ENCODE results near the gene KHDC1. TPM values are rescaled to one million over a fixed set of nuclear protein-coding genes. Genes with fewer than 3 reads are reported as not detected.
"Not testable (repeated sequence)": the region's sequence is repeated elsewhere in the genome, so short reads cannot be mapped to it uniquely, and the experiment has no call there.

The KHDC1 gene, protein sequence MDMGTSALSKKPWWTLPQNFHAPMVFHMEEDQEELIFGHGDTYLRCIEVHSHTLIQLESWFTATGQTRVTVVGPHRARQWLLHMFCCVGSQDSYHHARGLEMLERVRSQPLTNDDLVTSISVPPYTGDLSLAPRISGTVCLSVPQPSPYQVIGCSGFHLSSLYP
- total RNA-seq (5.1 and 5.6 TPM in 2 replicates), polyA plus RNA-seq (5.3 and 7.0 TPM in 2 replicates), polyA minus RNA-seq (ENCODE audit: low replicate concordance) (11.7 and 13.4 TPM in 2 replicates)
- polyA plus RNA-seq (2012), result 4.6 and 6.6 TPM in 2 replicates

DNA sequence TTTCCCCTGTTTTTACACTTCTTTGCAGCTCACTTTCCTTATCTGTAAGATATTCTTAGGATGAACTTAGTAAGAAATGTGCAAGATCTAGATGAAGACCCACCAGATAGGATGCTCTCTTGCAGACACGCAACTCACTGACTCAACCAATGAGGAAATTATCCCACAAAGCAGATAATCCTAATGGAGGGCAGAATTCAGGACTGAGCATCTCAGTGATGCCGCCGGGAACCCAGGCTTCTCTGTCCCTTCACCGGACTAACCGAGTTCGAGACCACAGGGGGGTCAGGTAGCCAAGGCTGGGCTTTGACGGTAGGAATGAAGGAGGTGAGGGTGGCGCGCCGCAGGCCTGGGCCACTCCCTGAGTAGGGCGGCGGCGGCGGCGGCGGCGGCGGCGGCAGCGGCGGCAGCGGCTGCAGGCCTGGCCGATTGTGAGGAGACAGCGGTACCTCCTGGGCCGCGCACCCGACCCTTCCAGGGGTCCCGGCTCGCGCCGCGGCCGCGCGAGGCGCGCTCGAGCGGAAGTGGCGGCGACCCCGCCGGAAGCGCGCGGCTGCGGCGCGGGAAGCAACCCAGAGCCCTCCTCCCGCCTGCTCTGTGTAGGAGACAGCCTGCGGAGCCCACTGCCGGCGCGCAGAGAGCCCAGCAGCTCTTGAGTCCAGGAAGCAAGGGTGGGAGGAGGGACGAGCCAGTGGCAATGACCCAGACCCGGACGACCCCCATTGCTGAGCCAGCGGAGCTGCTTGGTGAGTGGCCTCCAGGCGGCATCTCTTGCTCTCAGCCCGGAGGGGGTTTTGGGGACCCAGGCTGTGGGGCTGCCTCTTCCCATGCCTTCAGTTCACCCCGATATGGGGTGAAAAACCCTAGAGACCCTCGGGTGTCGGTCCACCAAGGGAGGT lies at the start of gene KHDC1:
KHDC1 (minus strand) TSS at position 526 of the 899 bp plus-strand sequence. CDS start 20,679 bp downstream, outside the sequence.
- peak within 1 kb of the TSS; percentile 68 to 87 (median 84) for H3K4me3 ChIP-seq (replicated peaks in 1 of 4; ENCODE audit: control extremely low read depth in 1 of 4, insufficient read depth in 1 of 4, low read depth in 3 of 4, low read length in 4 of 4)
- peak within 1 kb of the TSS; percentile 77 for H3K4me2 ChIP-seq (ENCODE audit: extremely low read depth, insufficient read depth, low read length)
- H3K79me2 ChIP-seq (ENCODE audit: control insufficient read depth, insufficient read depth, low read length), result peaks cover 12% of the 10 kb centered on the region
- peak within 1 kb of the TSS; percentile 76 for H3K9ac ChIP-seq (ENCODE audit: insufficient read depth, low read length)
- H3K36me3 ChIP-seq (ENCODE audit: control insufficient read depth, insufficient read depth, low read length), result no peaks in the 10 kb centered on the region
- no peaks in the 10 kb centered on the region for H4K20me1 ChIP-seq (ENCODE audit: control insufficient read depth, extremely low read depth, insufficient read depth, low read length)
- no peaks in the 10 kb centered on the region for H3K4me1 ChIP-seq (ENCODE audit: control insufficient read depth, extremely low read depth, insufficient read depth, low read length)
- DNase-seq (ENCODE audit: low read depth in 2 of 2), result peak; percentile 49 to 66
- H3K9me3 ChIP-seq (ENCODE audit: control insufficient read depth, insufficient read depth, low read depth, low read length), result no peaks in the 10 kb centered on the region
- no peaks in the 10 kb centered on the region for H3K27me3 ChIP-seq (ENCODE audit: control insufficient read depth, insufficient read depth, low read length)
- peak within 1 kb of the TSS; percentile 67 for H3K27ac ChIP-seq (ENCODE audit: insufficient read depth, low read length)
- TF ChIP-seq, protein P1, sequence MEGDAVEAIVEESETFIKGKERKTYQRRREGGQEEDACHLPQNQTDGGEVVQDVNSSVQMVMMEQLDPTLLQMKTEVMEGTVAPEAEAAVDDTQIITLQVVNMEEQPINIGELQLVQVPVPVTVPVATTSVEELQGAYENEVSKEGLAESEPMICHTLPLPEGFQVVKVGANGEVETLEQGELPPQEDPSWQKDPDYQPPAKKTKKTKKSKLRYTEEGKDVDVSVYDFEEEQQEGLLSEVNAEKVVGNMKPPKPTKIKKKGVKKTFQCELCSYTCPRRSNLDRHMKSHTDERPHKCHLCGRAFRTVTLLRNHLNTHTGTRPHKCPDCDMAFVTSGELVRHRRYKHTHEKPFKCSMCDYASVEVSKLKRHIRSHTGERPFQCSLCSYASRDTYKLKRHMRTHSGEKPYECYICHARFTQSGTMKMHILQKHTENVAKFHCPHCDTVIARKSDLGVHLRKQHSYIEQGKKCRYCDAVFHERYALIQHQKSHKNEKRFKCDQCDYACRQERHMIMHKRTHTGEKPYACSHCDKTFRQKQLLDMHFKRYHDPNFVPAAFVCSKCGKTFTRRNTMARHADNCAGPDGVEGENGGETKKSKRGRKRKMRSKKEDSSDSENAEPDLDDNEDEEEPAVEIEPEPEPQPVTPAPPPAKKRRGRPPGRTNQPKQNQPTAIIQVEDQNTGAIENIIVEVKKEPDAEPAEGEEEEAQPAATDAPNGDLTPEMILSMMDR (conservative IDR thresholded peaks at IDR 0.05 in 1 of 2, IDR thresholded peaks at IDR 0.05 in 1 of 2; ENCODE audit: low read depth in 1 of 2, low read length in 2 of 2), result peak; percentile 8 to 13
- no peak for TF ChIP-seq EZH2 (IDR thresholded peaks at IDR 0.05; ENCODE audit: low read length, missing control alignments)
- peak within 1 kb of the TSS; percentile 97 for H2AFZ ChIP-seq (ENCODE audit: low read length)

GRCh38 chr6:73310503-73310845 lies 47.5 kb upstream of the KHDC1 start:
- Histone ChIP-seq H2AFZ (ENCODE audit: low read length) (peak overlapping the region; percentile 99), H3K4me2 (ENCODE audit: extremely low read depth, insufficient read depth, low read length) (peak overlapping the region; percentile 73), H3K9ac (ENCODE audit: insufficient read depth, low read length) (peak overlapping the region; percentile 76), H3K4me3 (replicated peaks in 1 of 4; ENCODE audit: control extremely low read depth in 1 of 4, insufficient read depth in 1 of 4, low read depth in 3 of 4, low read length in 4 of 4) (peak overlapping the region; percentile 63 to 87 (median 77)), H3K27ac (ENCODE audit: insufficient read depth, low read length) (peak overlapping the region; percentile 79)
- not testable (repeated sequence) for H3K36me3 ChIP-seq (ENCODE audit: control insufficient read depth, insufficient read depth, low read length); H3K27me3 ChIP-seq (ENCODE audit: control insufficient read depth, insufficient read depth, low read length); DNase-seq (ENCODE audit: low read depth in 2 of 2); H3K9me3 ChIP-seq (ENCODE audit: control insufficient read depth, insufficient read depth, low read depth, low read length); H3K4me1 ChIP-seq (ENCODE audit: control insufficient read depth, extremely low read depth, insufficient read depth, low read length); H4K20me1 ChIP-seq (ENCODE audit: control insufficient read depth, extremely low read depth, insufficient read depth, low read length); H3K79me2 ChIP-seq (ENCODE audit: control insufficient read depth, insufficient read depth, low read length)

- peak; percentile 54 to 71 for DNase-seq (ENCODE audit: low read depth in 2 of 2)
- Histone ChIP-seq H2AFZ (ENCODE audit: low read length) (peak overlapping the region; percentile 99), H3K9me3 (ENCODE audit: control insufficient read depth, insufficient read depth, low read depth, low read length) (no peaks in the 10 kb centered on the region), H3K9ac (ENCODE audit: insufficient read depth, low read length) (peak overlapping the region; percentile 76), H3K4me3 (replicated peaks in 1 of 4; ENCODE audit: control extremely low read depth in 1 of 4, insufficient read depth in 1 of 4, low read depth in 3 of 4, low read length in 4 of 4) (peak overlapping the region; percentile 63 to 87 (median 77)), H3K4me2 (ENCODE audit: extremely low read depth, insufficient read depth, low read length) (peak overlapping the region; percentile 73), H3K27ac (ENCODE audit: insufficient read depth, low read length) (peak overlapping the region; percentile 79), H4K20me1 (ENCODE audit: control insufficient read depth, extremely low read depth, insufficient read depth, low read length) (no peaks in the 10 kb centered on the region), H3K79me2 (ENCODE audit: control insufficient read depth, insufficient read depth, low read length) (peaks cover 8% of the 10 kb centered on the region), H3K4me1 (ENCODE audit: control insufficient read depth, extremely low read depth, insufficient read depth, low read length) (no peaks in the 10 kb centered on the region), H3K36me3 (ENCODE audit: control insufficient read depth, insufficient read depth, low read length) (no peaks in the 10 kb centered on the region), H3K27me3 (ENCODE audit: control insufficient read depth, insufficient read depth, low read length) (no peaks in the 10 kb centered on the region)
- TF ChIP-seq, protein P1 (conservative IDR thresholded peaks at IDR 0.05 in 1 of 2, IDR thresholded peaks at IDR 0.05 in 1 of 2; ENCODE audit: low read depth in 1 of 2, low read length in 2 of 2), result peak; percentile 56 to 62
- no peak for TF ChIP-seq EZH2 (IDR thresholded peaks at IDR 0.05; ENCODE audit: low read length, missing control alignments)
These were observed 46.9 kb upstream of the KHDC1 start for GRCh38 chr6:73309785-73310502.

Data from fibroblast of lung (primary cell).